ENCODE data around the gene TP53BP2.
A peak's percentile ranks its signal among the peaks of the same experiment; 100 is the strongest.

TP53BP2 gene

GRCh38 chr1:223793716-223794115 is 52.0 kb downstream of the TP53BP2 start:
- DNase-seq = no peak

GRCh38 chr1:223792046-223792445 is 53.7 kb downstream of the TP53BP2 start:
- no peak for DNase-seq

- DNase-seq = no peak
These were observed 56.9 kb downstream of the TP53BP2 start for GRCh38 chr1:223788746-223789415.

- DNase-seq = no peak
These were observed 59.9 kb downstream of the TP53BP2 start for GRCh38 chr1:223785808-223786207.

DNA sequence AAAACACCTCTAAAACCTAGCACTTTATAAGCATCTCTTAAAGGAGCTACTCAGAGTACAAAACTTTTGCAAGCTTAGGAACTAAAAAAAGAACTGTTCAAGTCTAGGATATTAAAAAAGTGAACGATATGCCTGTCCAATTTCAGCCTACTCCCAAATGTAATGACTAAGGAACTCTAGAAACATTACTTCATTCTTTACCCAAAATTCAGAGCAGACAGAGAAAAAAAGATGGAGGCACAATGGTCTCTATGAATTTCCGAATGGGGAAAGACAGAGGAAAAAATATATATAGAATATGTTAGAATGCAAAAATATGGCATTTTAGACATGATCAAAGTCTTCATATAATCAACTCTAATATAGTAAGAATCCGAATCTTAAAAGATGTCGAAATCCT is 61.2 kb downstream of the TP53BP2 start:
- DNase-seq = no peak

DNA sequence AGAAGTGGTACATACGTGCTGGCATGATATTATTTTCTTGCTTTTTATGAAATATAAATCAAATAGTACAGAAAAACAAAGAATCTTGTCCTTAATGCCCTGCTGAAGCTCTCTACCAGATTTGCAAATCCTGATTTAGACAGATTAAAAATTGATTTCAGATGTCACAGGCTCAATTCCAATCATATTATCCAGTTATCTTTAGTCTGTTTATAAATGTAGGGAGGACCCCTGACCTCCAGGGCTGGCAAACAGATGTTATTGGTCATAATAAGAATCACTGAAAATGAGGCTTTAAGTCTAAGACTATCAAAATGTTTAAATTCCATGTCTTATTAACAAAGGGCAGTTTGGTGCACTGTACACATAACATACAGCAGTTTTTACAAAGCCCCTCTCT is 62.1 kb downstream of the TP53BP2 start:
- no peak for DNase-seq

DNA sequence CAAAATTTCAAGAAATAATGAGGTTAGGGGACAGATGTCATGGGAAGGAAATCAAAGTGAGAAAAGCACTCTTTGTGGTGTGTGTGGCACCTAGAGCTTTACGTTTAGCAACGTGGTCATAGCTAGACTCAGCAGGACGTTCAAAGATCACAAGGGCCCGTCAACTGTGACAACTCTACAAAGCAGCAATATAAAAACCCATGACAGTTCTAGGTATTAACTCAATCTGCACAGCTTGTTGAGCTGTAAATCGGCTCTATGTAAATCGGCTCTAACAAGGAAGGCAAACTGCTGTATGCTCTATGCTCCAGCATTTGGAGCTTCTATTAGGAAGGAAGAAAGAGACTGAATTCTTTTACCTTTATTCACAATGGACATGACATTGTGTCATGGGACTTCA is 64.8 kb downstream of the TP53BP2 start:
- DNase-seq = no peak

- no peak for DNase-seq
These were observed 65.4 kb downstream of the TP53BP2 start for GRCh38 chr1:223780318-223780717.

GRCh38 chr1:223776826-223777454 is 68.8 kb downstream of the TP53BP2 start:
- DNase-seq = no peak

GRCh38 chr1:223776075-223776814 is 69.5 kb downstream of the TP53BP2 start:
- no peak for DNase-seq

DNA sequence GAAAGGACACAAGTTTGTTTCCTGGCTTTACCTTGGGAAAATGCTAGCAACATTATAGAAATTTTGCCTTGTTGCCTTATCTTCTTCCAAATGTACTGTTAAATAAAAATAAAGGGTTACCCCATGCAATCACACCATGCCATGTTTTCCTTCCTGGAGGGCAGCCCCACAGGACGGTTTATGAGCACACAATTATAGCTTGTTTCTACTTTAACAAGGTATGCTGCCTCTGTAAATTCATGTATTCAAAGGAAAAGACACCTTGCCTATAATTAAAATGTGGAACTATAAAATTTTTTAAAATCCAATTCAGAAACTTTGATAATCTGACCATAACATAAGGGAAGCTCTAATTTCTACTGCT is 70.1 kb downstream of the TP53BP2 start:
- no peak for DNase-seq

GRCh38 chr1:223775054-223775453 is 70.7 kb downstream of the TP53BP2 start:
- DNase-seq = no peak

DNA sequence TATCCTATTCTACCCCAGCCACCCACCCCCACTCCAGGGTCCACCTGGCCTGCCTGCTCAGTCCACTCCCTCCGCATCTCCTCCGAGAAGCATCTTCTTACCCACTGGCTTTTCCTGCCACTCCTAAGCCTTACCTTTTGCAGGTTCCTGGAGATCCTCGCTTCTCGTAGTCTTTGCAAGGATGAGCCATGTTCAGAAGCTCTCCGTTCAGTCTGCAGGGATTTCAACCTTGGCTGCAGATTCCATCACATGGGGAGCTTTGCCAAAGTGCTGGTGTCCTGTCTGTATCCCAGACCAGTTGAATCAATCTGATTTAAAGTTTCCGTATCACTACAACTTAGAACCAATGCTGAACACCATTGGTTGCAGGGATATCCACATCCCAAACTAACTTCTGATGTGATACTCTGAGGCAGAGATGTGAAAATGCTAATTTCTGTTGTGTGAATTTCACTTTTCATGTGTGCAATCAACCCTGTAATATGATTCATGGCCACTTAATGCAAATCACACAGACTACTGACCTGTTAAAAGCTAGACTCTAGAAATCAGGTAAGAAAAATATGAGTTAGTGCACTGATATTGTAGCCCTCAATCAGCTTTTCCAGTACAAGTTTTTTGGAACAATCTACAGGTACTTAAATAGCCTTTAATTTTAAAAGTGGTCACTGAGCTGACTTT is 71.5 kb downstream of the TP53BP2 start:
- no peak for DNase-seq

DNA sequence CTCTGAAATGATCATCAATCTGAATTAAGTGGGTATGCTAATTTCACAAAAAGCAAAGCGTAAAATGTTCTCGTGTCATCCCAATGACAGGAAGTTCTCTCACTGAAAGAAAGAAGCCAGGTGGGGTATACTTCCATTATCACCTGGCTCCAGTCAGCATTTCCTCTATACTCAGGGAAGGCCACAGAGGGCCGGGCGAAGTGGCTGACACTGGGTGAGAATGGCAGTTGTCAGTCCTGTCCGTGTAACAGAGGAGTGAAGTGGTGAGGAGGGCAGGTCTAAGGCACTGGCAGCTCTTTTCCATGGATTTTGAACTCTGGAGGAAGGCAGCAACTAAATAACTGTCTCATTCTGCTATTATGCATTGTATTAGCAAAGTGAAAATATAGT is 73.0 kb downstream of the TP53BP2 start:
- DNase-seq = no peak

- no peak for DNase-seq
These were observed 73.7 kb downstream of the TP53BP2 start for GRCh38 chr1:223771814-223772770.

DNA sequence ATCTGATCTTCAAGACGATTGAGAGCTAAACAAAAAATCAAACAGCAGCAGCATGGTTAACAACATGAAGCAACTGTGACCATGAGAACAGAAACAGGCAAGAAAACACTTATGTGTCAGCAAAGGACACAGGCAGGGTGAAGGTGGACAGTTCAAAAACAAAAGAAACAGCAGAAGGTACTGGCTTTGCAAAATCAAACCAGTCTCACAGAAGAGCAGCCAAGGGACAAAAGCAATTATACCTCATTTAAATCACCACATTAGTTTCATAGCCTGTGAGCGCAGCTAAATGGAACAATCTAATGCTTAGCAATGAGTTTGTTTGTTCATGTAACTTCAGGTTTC is 74.3 kb downstream of the TP53BP2 start:
- DNase-seq = no peak

GRCh38 chr1:223770621-223771315 is 75.0 kb downstream of the TP53BP2 start:
- no peak for DNase-seq

DNA sequence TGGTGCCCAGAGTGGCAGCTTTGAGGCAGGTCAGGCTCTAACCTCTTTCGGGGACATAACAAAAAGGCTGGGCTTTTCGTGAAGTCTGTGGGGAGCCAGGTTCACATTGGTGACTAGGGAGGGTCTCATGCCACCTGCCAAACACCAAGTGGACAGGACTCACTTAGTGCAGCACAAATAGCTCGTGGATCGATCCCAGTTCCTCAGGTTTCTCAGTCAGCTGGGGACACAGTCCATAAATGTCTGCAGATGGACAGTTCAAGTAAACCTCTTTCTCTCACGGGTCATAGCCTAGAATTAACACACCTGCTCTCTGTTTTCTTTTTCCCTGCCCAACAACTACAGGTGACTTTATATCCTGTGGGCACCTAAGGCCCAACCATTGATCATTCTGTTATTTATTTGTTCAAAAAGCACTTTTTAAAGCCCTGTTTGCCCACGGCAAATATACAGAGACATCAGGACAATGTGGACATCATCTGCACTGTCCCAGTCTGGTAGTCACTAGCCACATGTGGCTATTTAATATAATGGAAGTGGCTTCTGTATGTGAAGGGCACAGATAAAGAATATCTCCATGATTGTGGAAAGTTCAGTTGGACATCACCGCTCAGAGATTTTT is 79.9 kb downstream of the TP53BP2 start:
- DNase-seq = peak; percentile 57 to 66

DNA sequence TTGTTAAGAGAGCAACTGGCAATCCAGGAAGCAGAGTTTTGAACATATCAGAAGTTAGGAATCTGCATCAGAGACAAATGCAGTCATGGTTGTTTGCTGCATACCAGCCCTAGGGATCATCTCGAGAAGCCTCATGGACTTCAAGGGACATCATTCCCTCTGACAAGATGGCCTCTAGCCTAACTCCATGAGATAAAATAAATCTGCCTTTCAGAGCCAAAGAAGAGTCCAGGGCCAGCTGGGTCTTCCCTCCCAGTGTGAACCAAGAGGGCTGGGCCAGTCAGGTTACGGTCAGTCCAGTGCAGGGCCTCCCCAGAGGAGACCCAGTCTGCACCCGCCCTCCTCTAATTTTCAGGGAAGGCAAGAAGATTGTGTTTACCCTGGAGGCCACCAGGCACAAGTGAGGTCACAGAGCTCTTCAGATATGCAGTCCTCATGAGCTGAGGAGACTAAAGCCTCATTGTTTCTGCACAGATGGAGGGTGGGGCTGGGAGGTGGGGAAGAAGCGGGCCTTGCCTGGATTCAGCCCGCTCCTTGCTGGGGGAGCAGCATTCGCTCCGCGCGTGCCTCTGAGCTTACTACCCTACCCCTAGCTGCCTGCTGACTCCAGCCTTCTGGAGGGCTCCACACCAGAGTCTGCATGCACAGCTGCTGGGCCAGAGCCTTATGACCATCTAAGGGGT is 80.6 kb downstream of the TP53BP2 start:
- no peak for DNase-seq

- DNase-seq = no peak
These were observed 81.9 kb downstream of the TP53BP2 start for GRCh38 chr1:223763881-223764280.

DNA sequence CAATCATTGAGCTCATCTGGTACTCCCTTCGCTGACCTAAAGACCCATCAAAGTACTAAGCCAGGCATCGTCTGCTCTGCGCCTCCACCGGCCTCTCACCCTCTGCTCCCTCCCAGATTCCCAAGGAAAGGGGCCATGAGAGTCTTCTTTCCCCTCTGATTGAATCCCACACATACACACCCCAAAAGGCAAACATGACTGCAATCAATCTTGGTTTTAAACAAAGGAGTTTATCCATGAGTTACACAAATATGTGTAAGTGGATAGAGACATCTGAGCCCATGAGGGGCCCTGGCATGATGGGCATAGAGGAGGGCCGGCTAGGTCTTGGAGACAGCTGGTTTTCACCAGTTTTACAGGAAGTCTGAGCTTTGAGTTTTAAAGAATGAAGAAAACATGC is 82.5 kb downstream of the TP53BP2 start:
- no peak for DNase-seq
